ENCODE measurements around the gene ZNF630. TPM values are rescaled to one million over a fixed set of nuclear protein-coding genes. Genes with fewer than 3 reads are reported as not detected.

Gene ZNF630
- polyA plus RNA-seq, 1 donor from 2014 or later: 2.3 TPM

DNA sequence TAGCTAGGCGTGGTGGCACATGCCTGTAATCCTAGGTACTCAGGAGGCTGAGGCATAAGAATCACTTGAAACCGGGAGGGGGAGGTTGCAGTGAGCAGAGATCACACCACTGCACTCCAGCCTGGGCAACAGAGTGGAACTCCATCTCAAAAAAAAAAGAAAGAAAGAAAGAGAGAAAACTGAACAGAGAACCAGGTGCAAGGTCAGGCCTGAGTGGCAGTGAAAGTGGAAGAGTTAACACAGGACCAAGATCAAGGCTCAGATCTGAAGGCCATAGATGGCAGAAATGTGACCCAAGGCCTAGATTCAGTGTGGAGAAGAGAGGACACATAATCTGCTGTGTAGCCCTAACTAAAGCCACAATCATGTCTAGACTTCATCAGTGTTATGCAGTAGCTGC, 4.9 kb upstream of the ZNF630 start:
- Histone ChIP-seq H3K27me3 (ENCODE audit: insufficient read depth, low read depth, low read length) (no peaks in the 10 kb centered on the region), H4K20me1 (ENCODE audit: insufficient read depth) (no peaks in the 10 kb centered on the region), H3K9me3 (ENCODE audit: low read length) (no peaks in the 10 kb centered on the region), H3K4me3 (ENCODE audit: low read length) (no peak overlapping the region), H3K9me2 (ENCODE audit: insufficient read depth, low read length) (no peaks in the 10 kb centered on the region), H3K27ac (ENCODE audit: low read length) (no peak overlapping the region), H3F3A (ENCODE audit: insufficient read depth, low read length, poor library complexity, severe bottlenecking) (no peaks in the 10 kb centered on the region), H3K79me2 (replicated peaks; ENCODE audit: insufficient read depth, low read length) (no peaks in the 10 kb centered on the region), H3K4me2 (ENCODE audit: low read length) (no peak overlapping the region), H2AFZ (ENCODE audit: low read depth, low read length) (no peak overlapping the region), H3K9ac (ENCODE audit: low read length) (no peak overlapping the region), H3K36me3 (ENCODE audit: insufficient read depth, low read length) (no peaks in the 10 kb centered on the region)
- TF ChIP-seq SMC3 (conservative IDR thresholded peaks at IDR 0.05; ENCODE audit: poor library complexity) (no peak), RAD21 (conservative IDR thresholded peaks at IDR 0.05) (no peak), EZH2 (IDR thresholded peaks at IDR 0.05; ENCODE audit: borderline replicate concordance, insufficient read depth, low read length, poor library complexity, severe bottlenecking) (no peak), EP300 (conservative IDR thresholded peaks at IDR 0.05; ENCODE audit: poor library complexity, severe bottlenecking) (no peak), TAF1 (IDR thresholded peaks at IDR 0.05; ENCODE audit: low read depth) (no peak), MXI1 (conservative IDR thresholded peaks at IDR 0.05; ENCODE audit: poor library complexity, severe bottlenecking) (no peak), POLR2AphosphoS5 (IDR thresholded peaks at IDR 0.05) (no peak), REST (IDR thresholded peaks at IDR 0.05; ENCODE audit: borderline replicate concordance) (no peak)
- TF ChIP-seq, protein P1, sequence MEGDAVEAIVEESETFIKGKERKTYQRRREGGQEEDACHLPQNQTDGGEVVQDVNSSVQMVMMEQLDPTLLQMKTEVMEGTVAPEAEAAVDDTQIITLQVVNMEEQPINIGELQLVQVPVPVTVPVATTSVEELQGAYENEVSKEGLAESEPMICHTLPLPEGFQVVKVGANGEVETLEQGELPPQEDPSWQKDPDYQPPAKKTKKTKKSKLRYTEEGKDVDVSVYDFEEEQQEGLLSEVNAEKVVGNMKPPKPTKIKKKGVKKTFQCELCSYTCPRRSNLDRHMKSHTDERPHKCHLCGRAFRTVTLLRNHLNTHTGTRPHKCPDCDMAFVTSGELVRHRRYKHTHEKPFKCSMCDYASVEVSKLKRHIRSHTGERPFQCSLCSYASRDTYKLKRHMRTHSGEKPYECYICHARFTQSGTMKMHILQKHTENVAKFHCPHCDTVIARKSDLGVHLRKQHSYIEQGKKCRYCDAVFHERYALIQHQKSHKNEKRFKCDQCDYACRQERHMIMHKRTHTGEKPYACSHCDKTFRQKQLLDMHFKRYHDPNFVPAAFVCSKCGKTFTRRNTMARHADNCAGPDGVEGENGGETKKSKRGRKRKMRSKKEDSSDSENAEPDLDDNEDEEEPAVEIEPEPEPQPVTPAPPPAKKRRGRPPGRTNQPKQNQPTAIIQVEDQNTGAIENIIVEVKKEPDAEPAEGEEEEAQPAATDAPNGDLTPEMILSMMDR (IDR thresholded peaks at IDR 0.05; ENCODE audit: poor library complexity, severe bottlenecking): no peak

- Histone ChIP-seq H4K20me1 (ENCODE audit: insufficient read depth) (no peaks in the 10 kb centered on the region), H3K4me3 (ENCODE audit: low read length) (peak overlapping the region; percentile 61), H3K9me3 (ENCODE audit: low read length) (no peaks in the 10 kb centered on the region), H3K4me2 (ENCODE audit: low read length) (no peak overlapping the region), H3F3A (ENCODE audit: insufficient read depth, low read length, poor library complexity, severe bottlenecking) (no peaks in the 10 kb centered on the region), H3K27me3 (ENCODE audit: insufficient read depth, low read depth, low read length) (no peaks in the 10 kb centered on the region), H2AFZ (ENCODE audit: low read depth, low read length) (peak overlapping the region; percentile 45), H3K9me2 (ENCODE audit: insufficient read depth, low read length) (no peaks in the 10 kb centered on the region), H3K9ac (ENCODE audit: low read length) (no peak overlapping the region), H3K27ac (ENCODE audit: low read length) (no peak overlapping the region), H3K79me2 (replicated peaks; ENCODE audit: insufficient read depth, low read length) (no peaks in the 10 kb centered on the region), H3K36me3 (ENCODE audit: insufficient read depth, low read length) (no peaks in the 10 kb centered on the region)
- no peak for TF ChIP-seq TAF1 (IDR thresholded peaks at IDR 0.05; ENCODE audit: low read depth)
- no peak for TF ChIP-seq SMC3 (conservative IDR thresholded peaks at IDR 0.05; ENCODE audit: poor library complexity)
- TF ChIP-seq MXI1 (conservative IDR thresholded peaks at IDR 0.05; ENCODE audit: poor library complexity, severe bottlenecking): no peak
- no peak for TF ChIP-seq EZH2 (IDR thresholded peaks at IDR 0.05; ENCODE audit: borderline replicate concordance, insufficient read depth, low read length, poor library complexity, severe bottlenecking)
- TF ChIP-seq POLR2AphosphoS5 (IDR thresholded peaks at IDR 0.05): no peak
- TF ChIP-seq RAD21 (conservative IDR thresholded peaks at IDR 0.05): no peak
- no peak for TF ChIP-seq EP300 (conservative IDR thresholded peaks at IDR 0.05; ENCODE audit: poor library complexity, severe bottlenecking)
- TF ChIP-seq, protein P1 (IDR thresholded peaks at IDR 0.05; ENCODE audit: poor library complexity, severe bottlenecking): no peak
- TF ChIP-seq REST (IDR thresholded peaks at IDR 0.05; ENCODE audit: borderline replicate concordance): no peak
Observed at GRCh38 chrX:48071986-48072605, 656 bp upstream of the ZNF630 start.
